Thyroid gland (tissue), 4 donors: ENCODE measurements around the gene C5orf58.

Experiments used
- POLR2A ChIP-seq, 2 donors: fragments of 450-650 bp; IDR thresholded peaks; one replicate each; pipeline ENCODE4 v1.6.1; 2017; ENCODE audit warnings: antibody characterized with exemption in 2 of 2, mild to moderate bottlenecking in 2 of 2, moderate library complexity in 1 of 2
- TF ChIP-seq, protein P1 (sequence below), 6 experiments: fragments of 200-600 bp in 3 of 6; fragments of 450-650 bp in 3 of 6; sonication (generic) in 3 of 6; IDR thresholded peaks; one replicate each; pipeline ENCODE4 v1.5.1; 2016 to 2019; ENCODE audit warnings: antibody characterized with exemption in 6 of 6, mild to moderate bottlenecking in 2 of 6, inconsistent platforms in 1 of 6, moderate library complexity in 1 of 6

DNA sequence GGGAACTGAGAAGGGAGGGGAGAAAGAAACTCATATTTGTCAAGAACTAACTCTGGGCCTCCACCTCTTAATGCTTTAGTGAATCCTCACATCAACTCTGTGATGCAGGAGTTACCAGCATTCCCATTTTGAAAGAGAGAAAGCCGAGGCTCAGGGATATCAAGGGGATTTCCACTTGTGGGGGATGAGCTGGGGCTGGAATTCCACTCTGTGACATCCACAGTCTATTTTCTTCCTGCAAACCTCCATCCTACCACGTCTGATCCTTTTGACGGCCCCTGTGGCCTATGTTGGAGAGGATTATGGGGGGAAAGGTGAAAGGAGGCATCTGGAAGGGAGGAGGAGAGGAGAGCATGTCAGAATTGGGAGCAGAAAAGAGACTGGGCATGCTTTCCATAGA lies 55.8 kb downstream of the C5orf58 start:
- TF ChIP-seq, protein P1, sequence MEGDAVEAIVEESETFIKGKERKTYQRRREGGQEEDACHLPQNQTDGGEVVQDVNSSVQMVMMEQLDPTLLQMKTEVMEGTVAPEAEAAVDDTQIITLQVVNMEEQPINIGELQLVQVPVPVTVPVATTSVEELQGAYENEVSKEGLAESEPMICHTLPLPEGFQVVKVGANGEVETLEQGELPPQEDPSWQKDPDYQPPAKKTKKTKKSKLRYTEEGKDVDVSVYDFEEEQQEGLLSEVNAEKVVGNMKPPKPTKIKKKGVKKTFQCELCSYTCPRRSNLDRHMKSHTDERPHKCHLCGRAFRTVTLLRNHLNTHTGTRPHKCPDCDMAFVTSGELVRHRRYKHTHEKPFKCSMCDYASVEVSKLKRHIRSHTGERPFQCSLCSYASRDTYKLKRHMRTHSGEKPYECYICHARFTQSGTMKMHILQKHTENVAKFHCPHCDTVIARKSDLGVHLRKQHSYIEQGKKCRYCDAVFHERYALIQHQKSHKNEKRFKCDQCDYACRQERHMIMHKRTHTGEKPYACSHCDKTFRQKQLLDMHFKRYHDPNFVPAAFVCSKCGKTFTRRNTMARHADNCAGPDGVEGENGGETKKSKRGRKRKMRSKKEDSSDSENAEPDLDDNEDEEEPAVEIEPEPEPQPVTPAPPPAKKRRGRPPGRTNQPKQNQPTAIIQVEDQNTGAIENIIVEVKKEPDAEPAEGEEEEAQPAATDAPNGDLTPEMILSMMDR (IDR thresholded peaks at IDR 0.05) = no peak
- no peak for TF ChIP-seq POLR2A (IDR thresholded peaks at IDR 0.05)
